NCI-H1105 treated with DMSO at 0.1 percent for 48 hours (cell line): ENCODE results near the gene GBA3.

Experiments
- DNase-seq: peaks from one replicate; lab custom pipeline; 2025; lab: John Stamatoyannopoulos, UW

The GBA3 gene

GRCh38 chr4:22692736-22693135 is at the start of gene GBA3:
Gene GBA3 (plus strand): TSS chr4:22692937.
- peak; percentile 59 for DNase-seq

DNA sequence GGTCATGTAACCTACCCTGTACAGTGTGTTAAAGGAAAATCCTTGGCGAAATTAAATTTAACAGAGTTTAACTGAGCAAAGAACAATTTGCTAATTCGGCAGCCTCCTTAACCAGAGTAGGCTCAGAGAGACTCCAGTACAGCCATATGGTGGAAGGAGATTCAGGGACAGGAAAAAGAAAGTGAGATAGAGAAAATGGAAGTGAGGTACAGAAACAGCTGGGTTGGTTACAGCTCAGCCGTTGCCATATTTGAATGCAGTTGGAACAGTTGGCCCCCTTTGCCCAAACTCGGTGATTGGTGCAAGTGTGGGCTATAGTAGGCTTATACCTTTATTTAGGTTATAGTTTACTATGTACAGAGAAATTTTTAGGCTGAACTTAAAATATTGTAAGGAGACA is 48.8 kb upstream of the GBA3 start:
- no peak for DNase-seq

- no peak for DNase-seq
These were observed 47.1 kb upstream of the GBA3 start for GRCh38 chr4:22645481-22646182.

DNA sequence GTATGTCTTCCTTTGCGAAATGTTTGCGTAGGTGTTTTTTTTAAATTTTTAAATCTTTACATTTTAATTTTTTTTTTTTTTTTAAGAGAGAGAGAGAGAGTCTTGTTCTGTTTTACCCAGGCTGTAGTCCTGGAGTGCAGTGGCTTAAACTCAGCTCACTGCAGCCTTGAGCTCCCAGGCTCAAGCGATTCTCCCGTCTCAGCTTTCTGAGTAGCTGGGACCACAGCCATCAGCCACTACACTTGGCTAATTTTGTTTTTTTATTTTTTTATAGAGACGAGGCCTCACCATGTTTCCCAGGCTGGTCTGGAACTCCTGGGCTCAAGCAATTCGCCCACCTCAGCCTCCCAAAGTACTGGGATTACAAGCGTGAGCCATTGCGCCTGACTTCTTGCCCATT is 43.7 kb upstream of the GBA3 start:
- DNase-seq, result no peak

DNA sequence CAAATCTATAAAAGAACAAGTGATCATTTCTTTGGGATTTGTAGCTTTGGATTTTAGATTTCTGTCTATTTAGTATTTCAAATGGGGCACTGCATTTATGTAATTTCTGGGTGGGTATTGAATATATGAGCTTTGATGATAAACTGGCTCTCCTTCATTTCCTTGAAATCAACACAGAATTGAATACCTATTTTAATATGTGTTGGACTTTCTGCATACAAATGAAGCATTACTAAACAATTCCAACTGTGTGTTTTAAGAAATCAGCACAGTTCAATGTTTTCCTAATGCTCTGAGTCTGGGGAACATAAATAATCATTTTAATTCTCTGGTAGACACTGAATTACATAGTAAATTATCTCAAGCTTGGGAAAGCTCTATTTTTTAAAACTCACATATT is 42.0 kb upstream of the GBA3 start:
- no peak for DNase-seq

- DNase-seq, result no peak
These were observed 39.0 kb upstream of the GBA3 start for GRCh38 chr4:22653752-22654151.

GRCh38 chr4:22661443-22661842 is 31.3 kb upstream of the GBA3 start:
- no peak for DNase-seq

- no peak for DNase-seq
These were observed 25.3 kb upstream of the GBA3 start for GRCh38 chr4:22667332-22667940.

- DNase-seq, result no peak
These were observed 24.4 kb upstream of the GBA3 start for GRCh38 chr4:22668301-22668700.

DNA sequence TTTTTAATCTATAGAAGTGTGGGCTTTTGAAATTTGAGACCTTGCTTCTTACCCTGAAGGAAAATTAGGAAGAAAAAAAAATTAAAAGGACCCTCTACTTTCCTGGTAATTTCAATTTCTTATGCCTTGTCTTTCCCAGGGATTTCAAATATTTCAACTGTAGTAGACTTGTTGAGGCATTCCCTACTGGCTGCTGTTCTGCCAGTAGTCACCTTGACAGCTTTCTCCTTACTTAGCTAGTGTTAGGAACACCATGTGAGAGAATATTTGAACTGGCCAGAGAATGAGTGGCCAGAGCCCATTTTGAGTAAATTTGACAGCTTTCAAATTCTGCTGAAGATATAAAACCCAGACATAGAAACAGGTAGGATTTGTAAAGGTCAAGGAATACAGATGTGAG is 24.0 kb upstream of the GBA3 start:
- DNase-seq, result no peak

DNA sequence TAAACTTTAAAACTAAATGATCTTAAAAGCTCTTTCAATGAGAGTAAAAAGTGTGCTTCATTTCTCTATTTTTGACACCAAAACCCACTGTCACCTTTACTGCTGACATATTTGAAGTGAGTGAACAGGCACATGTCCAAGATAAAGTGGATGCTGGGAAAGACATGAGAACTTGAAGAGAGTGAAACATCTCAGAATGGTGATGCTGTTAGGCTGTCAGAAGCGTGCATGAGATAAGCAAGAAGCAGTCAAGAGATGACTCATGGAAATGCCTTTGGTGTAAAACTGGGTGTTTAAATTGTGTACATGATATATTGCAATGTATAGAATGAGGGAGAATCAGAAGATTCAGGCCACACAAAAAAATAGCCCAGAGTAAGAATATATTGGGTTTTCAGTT is 21.8 kb upstream of the GBA3 start:
- no peak for DNase-seq

DNA sequence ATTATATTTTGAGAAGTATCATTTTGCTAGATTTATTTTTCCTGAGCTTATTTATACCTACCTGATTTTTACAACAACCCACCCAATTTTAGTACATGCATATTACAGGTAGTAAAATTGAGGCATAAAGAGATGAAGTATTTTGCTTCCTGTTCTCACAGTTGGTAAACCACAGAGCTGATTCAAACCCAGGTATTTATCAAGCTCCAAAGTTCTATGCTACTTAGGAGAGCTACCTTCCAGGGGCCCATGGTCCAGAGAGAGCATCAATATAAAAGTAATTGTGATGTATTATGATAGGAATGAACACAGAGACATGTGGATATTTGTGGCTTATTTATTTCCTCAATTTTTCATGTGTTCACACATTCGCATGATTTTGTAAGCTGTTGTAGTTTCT is 20.2 kb upstream of the GBA3 start:
- no peak for DNase-seq

- DNase-seq, result no peak
These were observed 19.8 kb upstream of the GBA3 start for GRCh38 chr4:22672944-22673343.

- DNase-seq, result no peak
These were observed 18.0 kb upstream of the GBA3 start for GRCh38 chr4:22674700-22675099.

DNA sequence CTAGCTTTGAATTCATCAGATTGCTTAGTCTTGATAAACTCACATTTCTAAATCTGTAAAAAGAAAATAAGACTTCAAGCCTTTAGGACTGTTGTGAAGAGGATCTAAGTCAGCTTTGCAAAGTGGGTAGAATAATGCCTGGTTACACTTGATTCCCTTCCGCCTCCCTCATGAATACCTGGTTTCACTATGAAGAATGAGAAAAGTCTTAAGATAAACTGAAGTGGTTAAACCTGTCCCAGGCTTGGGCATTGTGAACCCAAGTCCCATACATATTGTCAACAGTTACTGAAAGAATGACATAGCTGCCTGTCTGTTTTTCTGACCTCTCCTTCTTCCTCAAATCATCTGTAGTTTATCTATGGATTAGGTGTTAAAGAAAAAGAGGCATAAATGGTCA is 16.7 kb upstream of the GBA3 start:
- DNase-seq, result no peak

GRCh38 chr4:22677780-22678179 is 15.0 kb upstream of the GBA3 start:
- DNase-seq, result no peak

GRCh38 chr4:22678940-22679854 is 13.5 kb upstream of the GBA3 start:
- DNase-seq, result no peak

GRCh38 chr4:22680065-22680642 is 12.6 kb upstream of the GBA3 start:
- DNase-seq, result no peak

DNA sequence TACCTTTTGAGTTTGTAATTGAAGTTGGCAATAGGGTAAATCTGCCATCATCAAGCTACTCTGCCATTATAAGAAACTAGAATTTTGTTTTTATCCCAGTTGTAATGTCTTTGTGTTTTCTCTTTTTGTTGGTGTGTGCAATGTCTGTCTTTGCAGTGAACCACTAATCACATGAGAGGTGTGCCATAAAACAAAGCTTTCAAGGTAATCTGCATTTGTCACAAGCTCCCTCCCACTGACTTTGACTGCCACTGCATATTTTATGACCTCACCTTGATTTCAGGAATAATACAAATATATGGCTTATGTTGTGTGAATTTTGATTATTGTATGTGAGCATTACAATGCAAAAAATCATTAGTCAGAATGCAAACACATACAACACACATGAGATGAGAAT is 9.0 kb upstream of the GBA3 start:
- no peak for DNase-seq

DNA sequence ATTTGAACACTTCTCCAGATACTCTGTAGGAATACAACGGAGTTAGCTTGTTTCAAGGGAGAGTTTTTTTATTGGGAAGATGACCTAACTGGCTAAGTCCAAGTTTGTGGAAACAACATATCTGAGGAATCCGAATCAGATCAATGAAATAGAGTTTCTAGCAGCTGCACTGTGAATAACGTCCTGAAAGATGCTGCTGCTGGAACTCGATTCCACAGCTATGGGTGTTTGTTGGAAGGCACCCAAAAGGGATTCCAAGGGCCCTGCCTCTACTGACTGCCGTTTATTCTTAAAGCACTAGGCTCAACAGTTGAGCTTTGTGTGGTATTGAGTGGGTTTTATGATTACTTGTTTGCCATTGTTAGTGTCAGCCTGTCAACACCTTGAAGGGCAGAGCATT is 6.6 kb upstream of the GBA3 start:
- peak; percentile 87 for DNase-seq

- DNase-seq, result no peak
These were observed 4.5 kb upstream of the GBA3 start for GRCh38 chr4:22688236-22688635.

GRCh38 chr4:22689428-22689827 is 3.3 kb upstream of the GBA3 start:
- DNase-seq, result no peak

GRCh38 chr4:22695029-22695428 is 2.3 kb downstream of the GBA3 start:
- DNase-seq, result no peak
